Astrocyte (in vitro differentiated cells and primary cell): ENCODE results near the gene LRRC23.

Source experiments
- EZH2 ChIP-seq: IDR thresholded peaks from 2 replicates; pipeline ENCODE4 v1.6.1; 2012; ENCODE audit warnings: mild to moderate bottlenecking, low read length, inconsistent platforms; ENCODE audit not compliant: insufficient read depth
- TF ChIP-seq, protein P1 (sequence below): IDR thresholded peaks from 2 replicates; pipeline ENCODE4 v1.5.1; 2011; ENCODE audit warnings: low read depth, mild to moderate bottlenecking, inconsistent platforms, low read length, moderate library complexity; ENCODE audit not compliant: insufficient read depth

DNA sequence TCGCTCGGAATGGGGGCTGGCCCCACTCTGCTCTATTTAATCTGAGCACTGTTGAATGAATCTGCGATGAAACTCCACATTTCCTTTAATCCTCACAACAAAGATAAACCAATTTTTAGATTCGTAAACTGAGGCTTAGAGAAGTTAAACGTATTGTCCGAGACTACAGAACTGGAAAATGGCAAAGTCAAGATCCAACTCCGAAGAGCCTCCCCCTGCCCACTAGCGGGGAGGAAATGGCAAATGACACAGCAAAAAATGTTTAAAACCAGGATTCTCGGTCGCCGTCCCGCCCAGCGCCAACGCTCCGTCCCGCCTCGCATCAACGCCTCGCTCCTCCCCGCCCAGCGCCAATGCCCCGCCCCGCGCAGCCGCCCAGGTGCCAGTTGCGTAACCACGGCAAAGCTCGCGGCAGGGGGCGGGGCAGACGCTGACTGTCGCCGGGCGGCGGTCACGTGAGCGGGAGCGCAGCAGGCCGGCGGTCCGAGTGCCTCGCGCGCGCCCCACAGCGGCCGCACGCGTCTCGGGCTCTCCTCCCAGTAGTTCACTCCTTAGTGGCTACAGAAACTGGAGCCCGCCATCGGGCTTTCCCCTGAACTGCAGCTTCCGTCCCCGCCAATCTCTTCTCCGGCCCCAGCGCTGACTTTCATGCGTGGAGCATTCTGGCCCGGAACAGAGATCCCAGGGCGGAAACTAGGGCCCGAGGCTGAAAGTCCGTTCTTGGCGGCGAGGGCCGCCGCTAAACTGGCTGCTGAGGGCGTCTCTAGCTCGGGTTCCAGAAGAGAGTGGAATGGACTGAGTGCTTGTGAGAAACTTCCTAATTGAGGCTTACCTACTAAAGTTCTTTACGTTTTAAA lies 13.6 kb upstream of the LRRC23 start:
- no peak for TF ChIP-seq EZH2
- TF ChIP-seq, protein P1, sequence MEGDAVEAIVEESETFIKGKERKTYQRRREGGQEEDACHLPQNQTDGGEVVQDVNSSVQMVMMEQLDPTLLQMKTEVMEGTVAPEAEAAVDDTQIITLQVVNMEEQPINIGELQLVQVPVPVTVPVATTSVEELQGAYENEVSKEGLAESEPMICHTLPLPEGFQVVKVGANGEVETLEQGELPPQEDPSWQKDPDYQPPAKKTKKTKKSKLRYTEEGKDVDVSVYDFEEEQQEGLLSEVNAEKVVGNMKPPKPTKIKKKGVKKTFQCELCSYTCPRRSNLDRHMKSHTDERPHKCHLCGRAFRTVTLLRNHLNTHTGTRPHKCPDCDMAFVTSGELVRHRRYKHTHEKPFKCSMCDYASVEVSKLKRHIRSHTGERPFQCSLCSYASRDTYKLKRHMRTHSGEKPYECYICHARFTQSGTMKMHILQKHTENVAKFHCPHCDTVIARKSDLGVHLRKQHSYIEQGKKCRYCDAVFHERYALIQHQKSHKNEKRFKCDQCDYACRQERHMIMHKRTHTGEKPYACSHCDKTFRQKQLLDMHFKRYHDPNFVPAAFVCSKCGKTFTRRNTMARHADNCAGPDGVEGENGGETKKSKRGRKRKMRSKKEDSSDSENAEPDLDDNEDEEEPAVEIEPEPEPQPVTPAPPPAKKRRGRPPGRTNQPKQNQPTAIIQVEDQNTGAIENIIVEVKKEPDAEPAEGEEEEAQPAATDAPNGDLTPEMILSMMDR = peak; percentile 38
